Measurements from ENCODE around the gene LIN28B.

- TF ChIP-seq POLR2AphosphoS5 (IDR thresholded peaks at IDR 0.05; ENCODE audit: low read depth, low read length) = no peak
- no peak for TF ChIP-seq POLR2A (IDR thresholded peaks at IDR 0.05; ENCODE audit: low read depth, low read length)
- TF ChIP-seq TAF1 (IDR thresholded peaks at IDR 0.05; ENCODE audit: borderline replicate concordance, low read depth, low read length) = no peak
Measured at GRCh38 chr6:105105094-105105493, 148.2 kb downstream of the LIN28B start.
